SH-SY5Y (cell line): Measurements from ENCODE around the gene AP3B1.

Experiments
- GATA2 ChIP-seq: IDR thresholded peaks from 2 replicates; pipeline ENCODE4 v1.6.1; 2011; ENCODE audit warnings: mild to moderate bottlenecking, low read depth, low read length
- GATA3 ChIP-seq: IDR thresholded peaks from 2 replicates; pipeline ENCODE4 v1.6.1; 2011; ENCODE audit warnings: low read depth, mild to moderate bottlenecking, low read length, moderate library complexity

- no peak for TF ChIP-seq GATA2
- TF ChIP-seq GATA3 = no peak
Measured at GRCh38 chr5:78323241-78323640, 28.7 kb upstream of the AP3B1 start.
